SK-N-MC (cell line): ENCODE data around the gene GPAM.
"Not testable (repeated sequence)": the region's sequence is repeated elsewhere in the genome, so short reads cannot be mapped to it uniquely, and the experiment has no call there.

Experiments
- DNase-seq: peaks from one replicate; pipeline ENCODE4 v3.0.0-alpha.2; 2011; ENCODE audit warnings: low read depth, low spot score
- H3K27ac ChIP-seq: fragments of 200-600 bp; sonication (generic); 2 replicates; pipeline ENCODE4 v1.5.1; 2016; ENCODE audit warnings: mixed run types
- H3K36me3 ChIP-seq: fragments of 200-600 bp; sonication (generic); 2 replicates; pipeline ENCODE4 v1.6.1; 2017; ENCODE audit warnings: antibody characterized with exemption, low read length, mixed read lengths; ENCODE audit not compliant: insufficient read depth
- H3K4me3 ChIP-seq: fragments of 200-600 bp; sonication (generic); 2 replicates; pipeline ENCODE4 v1.5.1; 2016
- H3K9ac ChIP-seq: fragments of 200-600 bp; sonication (generic); 2 replicates; pipeline ENCODE4 v1.8.0; 2017; ENCODE audit warnings: mixed run types, mixed read lengths; ENCODE audit not compliant: insufficient read length
- H3K9me3 ChIP-seq: fragments of 200-600 bp; sonication (generic); 2 replicates; pipeline ENCODE4 v1.6.1; 2017; ENCODE audit warnings: low read depth, mild to moderate bottlenecking, antibody characterized with exemption, low read length, moderate library complexity, mixed read lengths
- EZH2 ChIP-seq: fragments of 200-600 bp; sonication (generic); IDR thresholded peaks from one replicate; pipeline ENCODE4 v1.6.1; 2017; ENCODE audit warnings: antibody characterized with exemption
- FOXP2 ChIP-seq: optimal IDR thresholded peaks from 2 replicates; pipeline ENCODE3; 2011; ENCODE audit warnings: mild to moderate bottlenecking, moderate library complexity; ENCODE audit not compliant: insufficient read depth; ENCODE audit errors: extremely low read length, control extremely low read depth
- POLR2AphosphoS5 ChIP-seq: IDR thresholded peaks from 2 replicates; pipeline ENCODE4 v1.6.1; 2012; ENCODE audit warnings: mild to moderate bottlenecking, low read depth, low read length, borderline replicate concordance

Gene GPAM, protein sequence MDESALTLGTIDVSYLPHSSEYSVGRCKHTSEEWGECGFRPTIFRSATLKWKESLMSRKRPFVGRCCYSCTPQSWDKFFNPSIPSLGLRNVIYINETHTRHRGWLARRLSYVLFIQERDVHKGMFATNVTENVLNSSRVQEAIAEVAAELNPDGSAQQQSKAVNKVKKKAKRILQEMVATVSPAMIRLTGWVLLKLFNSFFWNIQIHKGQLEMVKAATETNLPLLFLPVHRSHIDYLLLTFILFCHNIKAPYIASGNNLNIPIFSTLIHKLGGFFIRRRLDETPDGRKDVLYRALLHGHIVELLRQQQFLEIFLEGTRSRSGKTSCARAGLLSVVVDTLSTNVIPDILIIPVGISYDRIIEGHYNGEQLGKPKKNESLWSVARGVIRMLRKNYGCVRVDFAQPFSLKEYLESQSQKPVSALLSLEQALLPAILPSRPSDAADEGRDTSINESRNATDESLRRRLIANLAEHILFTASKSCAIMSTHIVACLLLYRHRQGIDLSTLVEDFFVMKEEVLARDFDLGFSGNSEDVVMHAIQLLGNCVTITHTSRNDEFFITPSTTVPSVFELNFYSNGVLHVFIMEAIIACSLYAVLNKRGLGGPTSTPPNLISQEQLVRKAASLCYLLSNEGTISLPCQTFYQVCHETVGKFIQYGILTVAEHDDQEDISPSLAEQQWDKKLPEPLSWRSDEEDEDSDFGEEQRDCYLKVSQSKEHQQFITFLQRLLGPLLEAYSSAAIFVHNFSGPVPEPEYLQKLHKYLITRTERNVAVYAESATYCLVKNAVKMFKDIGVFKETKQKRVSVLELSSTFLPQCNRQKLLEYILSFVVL

DNA sequence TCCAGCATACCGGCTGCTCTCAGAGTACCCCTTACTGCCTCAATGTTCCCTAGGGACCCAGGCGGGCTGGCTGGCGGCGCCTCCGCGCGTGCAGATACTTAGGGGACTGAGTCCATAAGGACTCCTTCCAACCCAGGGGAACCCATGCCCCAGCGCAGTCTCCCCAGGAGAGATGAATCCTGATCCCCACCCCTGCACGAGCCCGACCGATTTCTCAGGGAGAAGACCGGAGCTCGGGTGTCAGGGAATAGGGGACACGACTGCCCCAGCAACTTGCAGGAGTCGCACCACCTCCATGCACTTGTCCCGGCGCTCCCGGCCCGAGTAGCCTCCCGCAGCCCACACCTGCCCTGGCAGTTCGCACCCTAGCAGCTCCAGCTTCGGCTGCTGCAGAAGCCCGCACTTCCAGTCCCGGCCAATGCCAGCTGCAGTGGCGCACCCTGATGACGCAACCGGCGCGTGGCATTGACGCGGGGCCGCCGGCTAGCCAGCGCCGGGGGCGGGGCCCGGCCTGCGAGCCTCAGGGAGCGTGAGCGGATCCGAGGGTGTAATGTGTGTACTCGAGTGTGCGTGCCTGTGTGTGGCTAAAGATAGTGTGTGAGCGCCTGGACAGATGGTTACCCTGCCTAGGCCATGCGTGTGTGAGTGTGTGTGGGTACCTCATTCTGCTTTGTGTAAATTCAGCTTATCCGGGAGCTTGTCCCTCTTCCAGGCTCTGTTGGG, at the start of gene GPAM:
TSS of gene GPAM (minus strand) at position 437 of the 723 bp plus-strand sequence. CDS start 1,981 bp downstream, outside the sequence.
- Histone ChIP-seq H3K4me3 (peak within 1 kb of the TSS; percentile 84), H3K9me3 (no peaks in the 10 kb centered on the region), H3K36me3 (no peaks in the 10 kb centered on the region; the same call in 1 of the 2 replicates), H3K9ac (peak within 1 kb of the TSS; percentile 82), H3K27ac (no peak within 1 kb of the TSS)
- peak; percentile 86 for TF ChIP-seq POLR2AphosphoS5
- no peak for TF ChIP-seq EZH2
- no peak for DNase-seq

DNA sequence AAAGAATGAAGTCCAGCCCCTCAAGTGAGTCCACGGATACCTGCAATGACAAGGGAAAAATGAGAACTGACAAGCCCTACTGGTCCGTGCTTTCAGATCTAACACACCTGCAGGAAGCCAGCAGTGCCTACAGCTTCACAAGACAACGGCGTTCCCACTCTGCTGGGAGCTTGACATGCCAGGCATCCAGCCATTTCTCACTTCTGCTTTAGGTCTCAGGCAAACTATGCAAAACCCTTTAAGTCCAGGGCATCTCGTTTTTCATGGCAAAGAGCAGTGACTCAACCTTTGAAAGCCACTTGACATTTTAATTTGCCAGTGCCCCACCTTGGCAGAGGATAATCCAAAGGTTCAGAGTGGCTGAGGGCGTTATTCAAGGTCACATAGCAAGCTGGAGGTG, 49.1 kb upstream of the GPAM start:
- no peaks in the 10 kb centered on the region for H3K36me3 ChIP-seq
- no peak overlapping the region for H3K9ac ChIP-seq
- H3K9me3 ChIP-seq, result no peaks in the 10 kb centered on the region
- TF ChIP-seq FOXP2 (no peak), POLR2AphosphoS5 (no peak), EZH2 (no peak)
- no peak overlapping the region for H3K4me3 ChIP-seq
- no peak for DNase-seq
- H3K27ac ChIP-seq, result no peak overlapping the region

DNA sequence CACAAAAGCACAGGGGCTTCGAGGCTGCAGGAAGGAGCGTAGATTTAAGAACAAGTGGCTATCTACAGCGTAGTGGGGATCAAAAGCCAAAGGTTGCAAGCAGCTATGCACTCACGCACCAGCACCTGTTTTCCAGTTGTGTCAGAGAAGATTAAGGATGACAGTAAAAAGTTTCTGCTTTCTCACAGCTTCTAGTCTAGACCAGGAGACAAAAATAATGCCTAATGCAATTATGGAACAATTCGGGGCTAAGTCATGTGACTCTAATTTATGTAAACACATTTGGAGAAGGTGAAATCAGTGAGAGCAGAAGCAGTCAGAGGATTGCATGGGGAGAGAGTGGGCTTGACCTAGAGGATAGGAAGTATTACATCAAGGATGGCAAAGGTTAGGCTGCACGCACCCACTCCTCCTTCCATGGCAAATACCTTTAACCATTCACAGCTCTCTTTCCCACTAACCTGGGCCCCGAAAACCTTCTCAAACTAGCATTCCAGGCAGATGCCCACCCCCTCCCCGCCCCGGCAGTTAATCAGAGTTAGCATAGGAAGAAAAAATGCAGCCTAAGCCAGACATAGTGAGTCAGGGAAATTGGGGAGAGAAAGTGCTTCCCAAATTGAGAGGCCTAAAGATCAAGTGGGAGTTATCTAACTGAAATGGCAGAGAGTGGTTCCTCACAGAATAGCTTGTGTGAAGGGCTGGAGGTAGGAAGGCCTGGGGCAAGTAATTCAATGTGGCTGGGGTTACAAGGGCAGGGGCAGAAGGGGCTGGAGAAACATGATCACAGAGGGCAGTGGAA, 48.2 kb upstream of the GPAM start:
- DNase-seq, result no peak
- H3K9me3 ChIP-seq, result no peaks in the 10 kb centered on the region
- no peak for TF ChIP-seq EZH2
- TF ChIP-seq POLR2AphosphoS5, result no peak
- TF ChIP-seq FOXP2, result no peak
- no peak overlapping the region for H3K9ac ChIP-seq
- no peak overlapping the region for H3K27ac ChIP-seq
- no peak overlapping the region for H3K4me3 ChIP-seq
- H3K36me3 ChIP-seq, result no peaks in the 10 kb centered on the region

DNA sequence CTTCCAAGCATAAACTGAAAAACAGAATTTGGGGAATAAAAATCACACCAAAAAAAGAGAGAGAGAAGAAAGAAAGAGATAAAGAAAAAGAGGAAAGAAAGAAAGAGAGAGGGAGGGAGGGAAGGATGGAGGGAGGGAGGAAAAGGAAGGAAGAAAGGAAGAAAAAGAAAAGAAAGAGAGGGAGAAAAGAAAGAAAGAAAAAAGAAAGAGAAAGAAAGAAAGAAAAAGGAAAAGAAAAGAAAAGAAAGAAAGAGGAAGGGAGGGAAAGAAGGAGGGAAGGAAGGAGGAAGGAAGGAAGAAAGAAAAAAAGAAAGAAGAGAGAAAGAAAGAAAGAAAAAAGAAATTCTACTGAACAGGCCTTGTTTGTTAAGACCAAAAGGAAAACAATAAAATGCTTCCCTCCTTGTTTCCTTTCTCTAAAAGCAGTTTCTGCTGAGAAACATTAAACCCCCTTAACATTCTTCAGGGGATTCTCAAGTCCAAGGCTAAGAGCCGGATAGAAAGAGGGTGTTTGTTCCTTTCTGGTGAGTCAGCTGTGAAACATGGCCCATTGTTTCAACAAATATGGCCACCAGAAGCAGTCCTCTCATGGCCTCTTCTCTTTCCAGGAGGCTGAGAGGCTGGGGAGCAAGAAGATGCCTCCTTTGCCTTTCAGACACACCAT, 46.9 kb upstream of the GPAM start:
- H3K9me3 ChIP-seq, result no peaks in the 10 kb centered on the region
- no peaks in the 10 kb centered on the region for H3K36me3 ChIP-seq
- no peak overlapping the region for H3K9ac ChIP-seq
- H3K4me3 ChIP-seq, result no peak overlapping the region
- no peak for DNase-seq
- TF ChIP-seq FOXP2 (no peak), EZH2 (no peak), POLR2AphosphoS5 (no peak)
- no peak overlapping the region for H3K27ac ChIP-seq

DNA sequence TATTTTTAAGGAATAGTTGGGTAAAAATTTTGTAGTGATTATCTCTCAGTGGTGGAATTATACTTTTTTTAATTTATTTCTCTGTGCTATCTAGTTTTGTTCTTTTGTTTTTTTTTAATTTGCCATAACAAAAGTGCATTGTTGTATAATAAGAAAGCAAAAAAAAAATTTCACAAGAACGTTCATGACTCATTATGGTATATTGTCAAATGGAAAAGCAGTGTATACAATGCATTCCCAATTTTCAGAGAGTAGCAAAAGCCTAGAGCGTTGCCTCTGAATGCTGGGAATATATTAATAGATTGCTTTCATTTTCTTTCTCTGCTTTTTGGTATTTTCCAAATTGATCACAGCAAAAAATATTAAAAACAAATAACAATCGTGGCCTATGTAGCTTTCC, 46.3 kb upstream of the GPAM start:
- no peak overlapping the region for H3K9ac ChIP-seq
- H3K27ac ChIP-seq, result no peak overlapping the region
- no peaks in the 10 kb centered on the region for H3K36me3 ChIP-seq
- no peak for TF ChIP-seq FOXP2
- TF ChIP-seq POLR2AphosphoS5, result no peak
- no peak for TF ChIP-seq EZH2
- DNase-seq, result no peak
- H3K4me3 ChIP-seq, result no peak overlapping the region
- H3K9me3 ChIP-seq, result no peaks in the 10 kb centered on the region

DNA sequence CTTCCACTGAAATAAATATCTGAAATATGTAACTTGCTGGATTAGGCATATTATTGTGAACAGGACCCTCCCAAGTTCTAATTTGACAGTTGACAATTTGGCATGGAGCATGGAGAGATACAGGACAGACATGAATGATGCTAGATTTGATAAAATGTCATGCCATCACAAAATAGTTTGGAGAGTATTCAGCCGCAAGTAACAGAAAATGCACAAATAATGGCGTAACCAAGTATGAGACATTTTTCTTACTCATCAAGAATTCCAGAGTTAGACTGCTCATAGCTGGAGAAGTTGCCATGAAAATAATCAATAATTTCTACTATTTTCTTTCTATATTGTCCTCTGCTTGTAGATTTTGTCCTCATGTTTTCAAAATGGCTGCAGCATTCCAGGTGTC, 45.5 kb upstream of the GPAM start:
- H3K27ac ChIP-seq, result no peak overlapping the region
- no peaks in the 10 kb centered on the region for H3K9me3 ChIP-seq
- no peak overlapping the region for H3K4me3 ChIP-seq
- H3K9ac ChIP-seq, result no peak overlapping the region
- DNase-seq, result no peak
- TF ChIP-seq FOXP2, result no peak
- TF ChIP-seq EZH2, result no peak
- TF ChIP-seq POLR2AphosphoS5, result no peak
- H3K36me3 ChIP-seq, result no peaks in the 10 kb centered on the region

DNA sequence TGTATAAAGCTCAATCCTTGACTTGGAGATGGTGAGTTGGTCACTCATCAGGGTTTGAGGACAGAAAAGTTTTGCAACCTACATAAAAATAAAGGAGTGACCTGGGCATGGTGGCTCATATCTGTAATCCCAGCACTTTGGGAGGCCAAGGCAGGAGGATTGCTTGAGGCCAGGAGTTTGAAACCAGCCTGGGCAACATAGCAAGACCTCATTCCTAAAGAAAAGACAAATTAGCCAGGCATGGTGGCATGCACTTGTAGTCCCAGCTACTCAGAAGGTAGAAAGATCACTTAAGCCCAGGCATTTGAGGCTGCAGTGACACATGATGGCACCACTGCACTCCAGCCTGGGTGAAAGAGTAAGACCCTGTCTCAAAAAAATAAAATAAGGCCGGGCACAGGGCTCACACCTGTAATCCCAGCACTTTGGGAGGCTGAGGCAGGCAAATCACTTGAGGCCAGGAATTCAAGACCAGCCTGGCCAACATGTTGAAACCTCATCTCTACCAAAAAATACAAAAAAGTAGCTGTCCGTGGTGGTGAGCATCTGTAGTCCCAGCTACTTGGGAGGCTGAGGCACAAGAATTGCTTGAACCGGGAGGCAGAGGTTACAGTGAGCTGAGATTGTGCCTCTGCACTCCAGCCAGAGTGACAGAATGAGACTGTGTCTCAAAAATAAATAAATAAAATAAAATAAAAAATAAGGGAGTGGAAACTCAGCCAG, 45.0 kb upstream of the GPAM start:
- H3K4me3 ChIP-seq, H3K9ac ChIP-seq, H3K9me3 ChIP-seq, H3K27ac ChIP-seq, DNase-seq, H3K36me3 ChIP-seq: not testable (repeated sequence)
